SU-DHL-6 (cell line): Measurements from ENCODE around the gene TRPV2.
"Not testable (repeated sequence)": the region's sequence is repeated elsewhere in the genome, so short reads cannot be mapped to it uniquely, and the experiment has no call there.

Source experiments
- EZH2phosphoT487 ChIP-seq: fragments of 200-600 bp; sonication (generic), shearing (Covaris generic); conservative IDR thresholded peaks from 2 replicates; pipeline ENCODE4 v1.6.1; 2018; ENCODE audit warnings: mild to moderate bottlenecking, antibody characterized with exemption, low read length, moderate library complexity, mixed read lengths
- TF ChIP-seq, protein P1 (sequence below): fragments of 200-600 bp; sonication (generic); IDR thresholded peaks from one replicate; pipeline ENCODE4 v1.5.1; 2017; ENCODE audit warnings: antibody characterized with exemption, mild to moderate bottlenecking, low read length, moderate library complexity; ENCODE audit not compliant: insufficient read depth, poor library complexity, severe bottlenecking

- TF ChIP-seq, protein P1, sequence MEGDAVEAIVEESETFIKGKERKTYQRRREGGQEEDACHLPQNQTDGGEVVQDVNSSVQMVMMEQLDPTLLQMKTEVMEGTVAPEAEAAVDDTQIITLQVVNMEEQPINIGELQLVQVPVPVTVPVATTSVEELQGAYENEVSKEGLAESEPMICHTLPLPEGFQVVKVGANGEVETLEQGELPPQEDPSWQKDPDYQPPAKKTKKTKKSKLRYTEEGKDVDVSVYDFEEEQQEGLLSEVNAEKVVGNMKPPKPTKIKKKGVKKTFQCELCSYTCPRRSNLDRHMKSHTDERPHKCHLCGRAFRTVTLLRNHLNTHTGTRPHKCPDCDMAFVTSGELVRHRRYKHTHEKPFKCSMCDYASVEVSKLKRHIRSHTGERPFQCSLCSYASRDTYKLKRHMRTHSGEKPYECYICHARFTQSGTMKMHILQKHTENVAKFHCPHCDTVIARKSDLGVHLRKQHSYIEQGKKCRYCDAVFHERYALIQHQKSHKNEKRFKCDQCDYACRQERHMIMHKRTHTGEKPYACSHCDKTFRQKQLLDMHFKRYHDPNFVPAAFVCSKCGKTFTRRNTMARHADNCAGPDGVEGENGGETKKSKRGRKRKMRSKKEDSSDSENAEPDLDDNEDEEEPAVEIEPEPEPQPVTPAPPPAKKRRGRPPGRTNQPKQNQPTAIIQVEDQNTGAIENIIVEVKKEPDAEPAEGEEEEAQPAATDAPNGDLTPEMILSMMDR: not testable (repeated sequence)
- TF ChIP-seq EZH2phosphoT487: not testable (repeated sequence)
These were observed 29.3 kb upstream of the TRPV2 start for GRCh38 chr17:16386126-16386507.
